CD4-positive, alpha-beta T cell treated with Interleukin-17A for 4 hours (primary cell): ENCODE data around the gene HECW1.
A peak's percentile ranks its signal among the peaks of the same experiment; 100 is the strongest.

Source experiments
- DNase-seq: peaks from one replicate; pipeline ENCODE4 v3.0.0-alpha.2; 2020; ENCODE audit warnings: mixed read lengths

The HECW1 gene

GRCh38 chr7:43516581-43517342 is 404.3 kb downstream of the HECW1 start:
- no peak for DNase-seq

- no peak for DNase-seq
Observed at GRCh38 chr7:43517464-43517863, 405.0 kb downstream of the HECW1 start.

DNA sequence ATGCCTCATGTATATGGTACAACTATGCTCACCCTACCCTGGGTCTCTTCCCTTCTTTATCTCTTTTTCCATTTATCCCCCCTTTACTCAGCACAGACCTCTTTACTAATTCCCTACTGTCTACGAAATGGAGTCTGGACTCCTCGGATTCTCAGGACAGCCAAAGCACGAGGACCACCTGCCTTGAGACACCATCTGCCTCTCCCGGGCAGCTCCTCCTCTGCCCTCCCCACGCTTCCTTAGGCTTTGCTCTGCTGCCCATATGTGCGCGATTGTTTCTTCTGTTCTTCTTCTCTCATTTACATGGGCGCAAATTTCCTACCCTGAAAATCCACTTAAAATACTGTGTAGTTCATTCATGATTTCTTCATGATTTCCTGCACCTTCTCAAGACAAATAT is 407.8 kb downstream of the HECW1 start:
- no peak for DNase-seq

DNA sequence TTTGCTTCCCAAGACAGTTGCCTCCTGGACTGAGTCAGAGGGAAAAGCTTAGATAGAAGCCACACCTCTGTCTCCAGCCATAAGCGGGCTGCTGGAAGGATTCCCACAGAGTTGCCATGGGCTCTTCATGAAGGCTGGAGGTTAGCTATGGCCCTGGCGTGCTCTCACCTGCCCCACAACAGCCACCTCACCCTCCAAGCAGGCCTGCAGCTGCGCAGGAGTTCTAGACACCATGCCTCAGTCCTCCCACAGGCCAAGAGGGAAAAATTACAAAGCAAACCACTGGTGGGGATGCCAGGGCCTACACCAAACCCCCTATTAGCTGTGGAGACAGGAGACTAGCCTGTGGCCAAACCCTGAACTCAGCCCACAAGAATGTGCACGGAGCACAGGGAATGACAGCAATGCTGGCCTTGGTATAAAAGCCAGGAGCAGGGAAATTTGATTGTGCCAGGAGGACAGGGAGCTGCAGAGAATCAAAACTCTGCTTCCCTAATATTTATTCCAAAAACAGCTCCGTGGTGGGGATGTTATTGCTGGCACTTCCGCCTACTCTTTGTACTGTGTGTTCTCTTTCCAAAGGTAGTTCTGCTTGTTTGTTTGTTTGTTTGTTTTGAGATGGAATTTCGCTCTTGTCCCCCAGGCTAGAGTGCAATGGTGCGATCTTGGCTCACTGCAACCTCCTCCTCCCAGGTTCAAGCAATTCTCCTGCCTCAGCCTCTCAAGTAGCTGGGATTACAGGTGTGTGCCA is 410.1 kb downstream of the HECW1 start:
- no peak for DNase-seq

DNA sequence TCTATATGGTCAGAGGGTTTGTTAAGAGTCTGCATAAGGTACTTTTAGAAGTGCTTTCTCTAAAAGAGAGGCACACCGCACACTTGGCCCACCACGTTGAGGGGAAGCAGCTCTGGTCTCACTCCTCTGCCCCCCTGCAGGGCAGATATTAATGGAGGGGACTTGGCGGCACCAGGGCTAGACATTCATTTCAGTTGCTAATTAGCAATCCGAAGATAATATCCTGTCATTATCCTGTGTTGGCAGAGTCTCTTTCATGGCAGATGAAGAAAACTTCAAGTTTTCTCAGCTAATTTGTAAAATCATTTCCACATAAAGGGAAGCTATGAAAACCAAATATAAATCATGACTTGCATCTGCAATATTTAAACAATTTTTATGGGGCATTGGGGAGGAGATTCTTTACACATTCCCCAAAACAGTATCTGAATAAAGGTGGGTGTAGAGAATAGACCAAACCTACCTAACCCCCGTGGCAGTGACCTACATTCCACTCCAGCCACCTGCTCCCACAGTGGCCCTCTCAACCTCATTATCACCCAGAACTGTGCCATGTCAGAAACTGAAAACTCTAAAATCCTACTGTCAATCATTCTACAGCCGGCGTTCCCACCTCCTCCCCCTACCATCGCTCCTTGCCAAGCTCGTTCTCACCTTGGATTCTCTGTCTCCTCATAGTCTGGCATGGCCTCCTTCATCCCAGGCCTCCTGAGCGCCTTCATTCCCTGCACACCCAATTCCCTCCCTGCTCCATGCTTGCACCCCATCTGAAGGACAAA is 416.3 kb downstream of the HECW1 start:
- DNase-seq: no peak

DNA sequence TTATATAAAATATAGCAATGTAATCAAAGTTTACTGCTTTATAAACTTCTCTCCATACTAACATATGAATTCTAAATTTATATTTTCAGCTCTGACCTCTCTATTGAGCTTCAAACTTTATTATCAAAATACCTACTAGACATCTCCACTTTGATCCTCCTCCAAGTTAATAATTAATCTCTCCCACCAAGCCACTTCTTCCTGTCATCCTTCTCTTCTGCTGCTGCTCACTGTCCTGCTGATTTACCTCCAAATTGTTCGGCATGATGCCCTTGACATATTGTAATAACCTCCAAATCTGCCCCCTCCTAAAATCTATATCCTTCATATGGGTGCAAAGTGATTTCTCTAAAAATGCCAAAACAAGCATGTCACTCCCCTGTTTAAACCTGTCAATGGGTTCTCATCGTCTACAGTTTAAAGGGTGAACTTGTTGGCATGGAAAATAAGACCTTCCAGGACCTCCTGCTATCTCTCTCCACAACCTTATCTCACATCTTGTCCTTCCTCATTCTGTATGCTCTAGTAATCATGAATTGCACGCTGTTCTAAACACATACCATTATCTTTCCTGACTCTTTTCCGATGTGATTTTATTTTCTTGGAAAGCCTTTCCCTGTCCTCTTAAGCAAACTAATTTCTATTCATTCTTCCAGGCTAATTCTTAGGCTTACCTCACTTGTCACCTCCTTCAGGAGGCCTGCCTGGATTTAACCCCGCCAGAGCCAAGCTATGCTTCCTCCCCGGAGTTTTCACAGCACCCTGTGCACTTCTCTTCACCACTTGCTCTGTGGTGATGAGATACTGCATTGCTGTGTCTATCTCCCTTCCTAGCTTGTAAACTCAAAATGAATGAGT is 418.3 kb downstream of the HECW1 start:
- no peak for DNase-seq

DNA sequence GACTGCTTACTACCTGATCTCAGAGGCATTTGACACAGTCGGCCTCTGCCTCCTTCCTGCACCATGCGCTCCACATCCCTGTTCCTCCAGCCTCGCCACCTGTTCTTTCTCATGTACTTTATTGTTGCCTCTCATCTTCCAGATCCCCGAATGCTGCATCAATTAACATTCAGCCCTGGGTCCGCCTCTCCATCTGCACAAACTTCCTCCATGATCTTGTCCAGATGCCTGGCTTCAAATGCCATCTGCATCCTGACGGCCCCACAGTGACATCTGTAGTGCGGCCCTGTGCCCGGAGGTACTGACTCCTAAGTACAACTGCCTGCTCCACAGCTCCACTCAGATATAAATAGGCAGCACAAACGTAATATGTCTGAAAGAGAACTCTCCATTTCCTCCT is 419.3 kb downstream of the HECW1 start:
- no peak for DNase-seq

DNA sequence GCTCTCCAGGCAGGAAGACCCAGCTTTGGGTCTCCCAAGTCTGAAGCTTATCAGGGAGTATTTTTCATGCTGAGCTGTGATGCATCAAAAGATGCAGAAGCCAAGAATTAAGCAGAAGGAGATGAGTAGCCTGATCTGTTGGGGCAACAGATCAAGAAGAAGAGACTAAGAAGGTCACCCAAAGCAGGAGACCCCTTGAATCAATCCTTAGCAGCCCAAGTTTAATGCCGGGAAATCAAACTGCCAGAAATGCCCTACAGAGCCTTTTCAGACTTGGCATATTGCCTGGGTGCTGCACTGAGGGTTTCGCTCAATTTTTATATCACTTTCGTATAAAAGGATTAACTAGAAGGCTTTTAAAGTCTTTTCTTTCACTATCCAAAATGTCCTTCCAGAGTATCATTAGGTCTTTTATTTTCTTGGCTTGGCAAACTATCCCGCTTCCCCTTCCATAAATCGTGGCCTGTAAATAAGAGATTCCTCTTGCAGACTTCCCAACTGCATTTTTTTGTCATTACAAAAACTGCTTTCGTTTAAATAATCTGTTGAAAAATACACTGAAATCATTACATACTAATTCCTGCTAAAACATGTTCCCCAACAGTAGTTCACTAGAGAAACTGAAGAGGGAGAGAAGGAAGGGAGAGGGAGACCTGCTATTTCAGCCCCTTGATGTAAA is 421.5 kb downstream of the HECW1 start:
- no peak for DNase-seq

GRCh38 chr7:43535031-43535451 is 422.6 kb downstream of the HECW1 start:
- no peak for DNase-seq

- DNase-seq: no peak
Observed at GRCh38 chr7:43535810-43536585, 423.6 kb downstream of the HECW1 start.

GRCh38 chr7:43536773-43537172 is 424.3 kb downstream of the HECW1 start:
- no peak for DNase-seq

DNA sequence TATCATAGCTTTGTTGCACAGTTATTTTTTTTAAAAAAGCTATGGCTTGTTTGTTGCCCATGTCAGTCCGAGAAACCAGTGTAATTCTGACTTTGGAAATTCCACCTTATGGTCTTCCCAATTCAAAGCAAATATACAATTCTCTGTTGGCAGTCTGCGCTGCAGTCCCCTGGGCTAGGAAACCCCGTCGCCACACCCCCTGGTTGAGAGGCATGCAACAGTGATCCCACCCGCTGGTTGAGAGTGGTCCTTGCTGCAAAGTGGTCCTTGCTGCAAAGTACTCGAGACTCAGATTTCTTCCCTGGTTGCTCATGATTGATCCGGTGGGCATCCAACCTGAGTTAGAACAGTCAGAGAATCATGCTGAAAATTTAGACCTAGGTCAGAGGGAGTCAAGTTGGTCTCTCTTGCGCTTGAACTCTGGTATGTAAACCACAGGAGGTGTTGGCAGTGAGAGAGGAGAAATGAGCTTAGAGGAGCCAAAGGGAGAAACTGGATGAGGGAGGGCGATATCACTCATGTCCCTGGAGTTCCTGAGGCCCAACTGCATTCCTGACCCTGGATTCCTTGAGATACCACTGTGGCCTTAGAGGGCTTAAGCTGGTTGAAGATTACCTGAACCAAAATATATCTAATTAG is 425.4 kb downstream of the HECW1 start:
- no peak for DNase-seq

DNA sequence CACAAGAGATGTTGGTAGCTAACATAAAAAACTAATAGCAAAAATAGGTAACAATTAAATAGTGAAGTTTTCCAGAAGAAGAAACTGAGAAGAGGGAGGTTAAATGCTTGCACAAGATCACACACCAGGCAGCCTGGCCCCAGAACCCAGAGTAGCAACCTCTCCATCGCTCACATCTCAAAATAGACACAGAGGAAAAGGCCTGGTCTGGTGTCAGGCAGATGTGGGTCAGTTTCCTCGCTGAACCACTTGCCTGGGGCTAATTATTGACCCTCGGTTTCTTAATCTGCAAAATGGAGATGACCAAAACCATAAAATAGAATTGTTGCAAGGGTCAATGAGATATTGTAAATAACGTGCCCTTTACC is 425.9 kb downstream of the HECW1 start:
- no peak for DNase-seq

- DNase-seq: no peak
Observed at GRCh38 chr7:43540471-43540870, 428.0 kb downstream of the HECW1 start.

DNA sequence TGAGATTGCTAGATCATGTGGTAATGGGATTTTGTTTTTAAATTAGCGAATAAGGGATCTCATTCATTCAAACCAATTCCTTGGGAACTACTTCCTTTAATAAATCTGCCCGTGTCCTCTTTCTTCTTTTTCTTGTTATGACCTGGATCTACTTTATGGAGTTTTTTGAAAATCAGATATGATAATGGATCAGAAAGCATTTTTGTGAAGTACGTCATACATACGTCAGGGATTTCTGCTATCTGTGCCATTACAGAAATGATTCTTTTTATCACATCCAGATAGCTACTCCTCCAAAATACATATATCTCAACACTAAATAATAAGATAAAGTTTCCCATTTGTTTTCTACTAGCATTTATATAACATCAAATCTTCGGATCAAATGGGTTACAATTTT is 430.3 kb downstream of the HECW1 start:
- no peak for DNase-seq

DNA sequence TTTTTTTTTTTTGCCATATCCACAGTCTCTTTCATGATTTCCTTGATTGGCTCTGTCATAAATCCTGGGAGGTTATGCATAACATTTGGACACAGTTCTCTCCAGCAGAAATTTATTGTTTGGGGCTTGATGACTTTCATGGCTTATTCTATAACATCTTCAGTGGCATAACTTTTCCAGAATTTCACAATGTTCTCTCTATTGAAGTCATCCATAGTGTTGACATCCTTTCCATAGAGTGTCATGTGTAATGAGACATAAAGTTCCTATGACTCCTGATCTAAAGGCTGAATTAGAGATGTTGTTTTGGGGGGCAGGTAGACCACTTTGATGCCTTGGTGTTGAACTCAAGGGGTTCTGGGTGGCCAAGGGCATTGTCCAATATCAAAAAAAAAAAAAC is 433.8 kb downstream of the HECW1 start:
- no peak for DNase-seq

DNA sequence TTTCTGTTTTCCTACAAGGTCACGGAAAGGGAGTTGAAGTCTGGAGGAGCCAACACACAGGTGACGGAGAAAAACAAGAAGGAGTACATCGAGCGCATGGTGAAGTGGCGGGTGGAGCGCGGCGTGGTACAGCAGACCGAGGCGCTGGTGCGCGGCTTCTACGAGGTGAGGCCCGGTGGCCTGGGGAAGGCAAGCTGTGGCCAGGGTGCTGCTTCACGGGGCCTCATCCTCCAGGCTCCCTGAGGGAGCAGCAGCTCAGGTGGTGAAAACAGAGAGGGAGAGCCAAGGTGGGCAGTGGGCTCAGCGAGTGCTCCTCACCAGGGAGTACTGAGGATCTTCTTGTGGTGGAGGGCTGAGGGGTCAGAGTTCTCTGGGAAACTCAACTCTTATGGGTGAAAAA is 438.0 kb downstream of the HECW1 start:
- DNase-seq: no peak

DNA sequence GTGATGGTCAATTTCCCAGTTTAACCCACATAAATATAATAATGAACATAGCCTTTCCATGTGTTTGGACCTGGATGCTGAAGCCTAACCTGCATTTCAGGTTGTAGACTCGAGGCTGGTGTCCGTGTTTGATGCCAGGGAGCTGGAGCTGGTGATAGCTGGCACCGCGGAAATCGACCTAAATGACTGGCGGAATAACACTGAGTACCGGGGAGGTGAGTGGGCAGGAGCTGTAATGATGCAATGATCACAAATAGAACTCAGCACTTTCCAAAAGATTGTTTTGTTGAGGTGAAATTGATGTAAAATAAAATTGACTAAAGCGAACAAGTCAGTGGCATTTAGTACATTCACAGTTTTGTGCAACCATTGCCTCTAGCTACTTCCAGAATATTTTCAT is 439.7 kb downstream of the HECW1 start:
- no peak for DNase-seq

DNA sequence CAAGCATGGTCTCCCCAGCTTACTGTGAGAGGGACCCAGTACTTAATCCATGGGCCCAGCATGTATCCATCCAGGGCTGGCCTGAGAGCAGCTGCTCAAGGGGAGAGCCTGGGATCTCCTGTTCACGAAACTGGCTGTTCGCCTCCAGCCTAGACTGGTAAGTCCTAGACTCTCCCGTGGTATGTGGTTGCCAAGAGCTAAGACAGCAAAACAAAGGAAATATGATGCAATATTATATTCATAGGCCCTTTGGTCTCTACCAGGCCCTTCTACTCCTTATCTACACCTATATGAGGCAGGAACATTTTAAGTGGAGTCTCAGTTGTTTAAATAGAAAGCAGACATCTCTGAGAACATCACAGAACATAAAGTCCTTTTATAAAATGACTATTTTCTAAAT is 441.6 kb downstream of the HECW1 start:
- peak; percentile 6 for DNase-seq

DNA sequence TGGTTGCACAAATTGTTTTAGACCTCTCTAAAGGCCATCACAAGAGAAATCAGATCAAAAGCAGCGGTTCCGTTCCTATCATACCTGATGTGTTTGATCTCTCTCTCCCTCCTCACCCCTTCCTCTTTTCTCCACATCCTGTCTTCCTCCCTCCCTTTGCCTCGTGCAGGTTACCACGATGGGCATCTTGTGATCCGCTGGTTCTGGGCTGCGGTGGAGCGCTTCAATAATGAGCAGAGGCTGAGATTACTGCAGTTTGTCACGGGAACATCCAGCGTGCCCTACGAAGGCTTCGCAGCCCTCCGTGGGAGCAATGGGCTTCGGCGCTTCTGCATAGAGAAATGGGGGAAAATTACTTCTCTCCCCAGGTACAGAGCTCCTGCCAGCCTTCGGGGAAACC is 442.0 kb downstream of the HECW1 start:
- peak; percentile 42 for DNase-seq
